Frontal cortex (tissue), 4 donors: ENCODE measurements around the gene METRNL. TPM values are rescaled to one million over a fixed set of nuclear protein-coding genes. Genes with fewer than 3 reads are reported as not detected.
"Not testable (repeated sequence)": the region's sequence is repeated elsewhere in the genome, so short reads cannot be mapped to it uniquely, and the experiment has no call there.

ENCODE experiments used
- DNase-seq, 2 donors: peaks; one replicate each; pipeline ENCODE4 v3.0.0; 2012; ENCODE audit warnings: low spot score in 2 of 2
- FAIRE-seq: peaks from 2 replicates; lab custom pipeline; 2012; peaks lifted over from hg19 to GRCh38; lab: Jason Lieb, UNC
- total RNA-seq: library from RNA; depleted of rRNA; stranded (reverse); fragments of >200 nt; gene quantifications from one replicate; pipeline ENCODE4 v1.2.3, GENCODE V29; 2014
- donor health status: control.
- donor health status: control.
- donor health status: control.

Gene METRNL
- total RNA-seq, 1 donor from 2014 or later = 45.2 TPM

DNA sequence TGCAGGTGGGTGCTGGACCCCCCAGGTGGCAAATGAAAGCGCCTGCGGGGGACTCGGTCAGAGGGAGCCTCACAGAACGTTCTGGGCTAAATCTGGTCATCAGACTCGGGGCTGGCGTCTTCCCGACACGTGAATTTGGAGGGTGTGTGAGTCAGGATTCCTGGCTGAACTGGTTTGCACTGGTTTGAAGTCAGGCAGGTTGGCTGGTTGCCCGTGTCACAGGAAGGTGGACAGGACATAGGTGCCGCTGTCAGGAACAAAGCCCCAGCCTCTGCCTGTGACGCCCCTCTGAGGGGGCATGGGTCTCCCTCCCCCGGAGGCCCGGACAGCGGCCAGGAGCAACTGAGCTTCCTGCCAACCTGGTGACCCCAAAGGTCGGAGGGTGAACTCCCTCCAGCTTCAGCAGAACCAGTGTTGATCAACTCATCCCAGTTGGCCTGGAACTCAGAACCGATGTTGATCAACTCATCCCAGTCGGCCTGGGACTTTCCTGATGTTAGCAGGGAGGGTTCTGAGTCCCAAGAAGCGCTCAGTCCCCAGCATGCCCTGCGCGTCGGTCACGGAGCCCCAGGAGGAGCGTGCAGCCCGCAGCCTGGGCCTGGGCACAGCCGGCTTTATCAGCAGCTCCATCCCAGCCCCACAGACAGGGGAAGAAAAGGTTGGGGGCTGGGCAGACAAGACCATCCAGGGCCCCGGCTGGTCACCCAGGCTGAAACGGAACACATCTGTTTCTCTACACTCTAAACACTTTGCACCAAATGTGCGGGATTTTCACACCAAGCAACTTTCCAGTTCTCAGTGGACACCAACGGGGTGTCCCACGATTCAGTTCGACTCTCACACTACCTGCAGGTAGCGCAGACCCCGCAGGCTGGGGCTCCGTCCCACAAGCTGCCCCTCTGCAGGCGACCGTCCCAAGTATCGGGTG lies 14.4 kb upstream of the METRNL start:
- no peak for FAIRE-seq
- DNase-seq = no peak

DNA sequence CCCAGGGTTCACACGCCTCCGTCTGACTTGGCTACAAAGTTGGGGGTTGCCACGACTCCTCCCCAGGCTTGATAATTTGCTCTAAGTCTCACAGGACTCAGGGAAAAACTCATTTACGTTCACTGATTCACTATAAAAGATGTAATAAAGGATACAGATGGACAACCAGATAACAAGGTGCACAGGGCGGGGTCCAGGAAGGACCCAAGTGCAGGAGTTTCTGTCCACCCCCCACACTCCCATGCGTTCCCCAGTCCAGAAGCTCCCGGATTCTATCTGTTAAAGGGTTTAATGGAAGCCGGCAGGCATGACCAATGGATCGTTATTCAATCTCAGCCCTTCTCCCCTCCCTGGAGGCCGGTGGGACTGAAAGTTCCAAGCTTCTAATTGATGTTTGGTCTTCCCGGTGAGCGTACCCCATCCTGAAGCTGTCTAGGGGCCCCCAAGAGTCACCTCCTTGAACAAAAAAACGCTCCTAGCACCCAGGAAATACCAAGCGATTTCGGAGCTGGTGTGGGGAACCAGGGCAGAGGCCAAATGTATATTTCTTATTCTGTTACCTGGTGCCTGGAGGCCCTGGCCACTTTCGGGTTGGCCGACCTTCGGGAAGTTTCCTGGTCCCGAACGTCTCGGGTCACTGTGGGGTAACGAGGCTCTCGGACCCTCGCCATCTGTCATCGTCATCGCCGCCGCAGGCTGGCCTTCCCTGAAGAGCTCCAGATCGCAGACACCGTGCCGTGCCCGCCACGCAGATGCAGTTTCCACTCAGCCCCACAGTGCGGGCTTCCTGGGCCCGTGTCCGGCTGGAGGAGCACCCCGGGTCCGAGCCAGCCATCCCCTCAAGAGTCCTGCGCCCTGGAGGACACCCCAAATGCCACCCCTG lies 13.5 kb upstream of the METRNL start:
- DNase-seq (no peak), FAIRE-seq (no peak)

DNA sequence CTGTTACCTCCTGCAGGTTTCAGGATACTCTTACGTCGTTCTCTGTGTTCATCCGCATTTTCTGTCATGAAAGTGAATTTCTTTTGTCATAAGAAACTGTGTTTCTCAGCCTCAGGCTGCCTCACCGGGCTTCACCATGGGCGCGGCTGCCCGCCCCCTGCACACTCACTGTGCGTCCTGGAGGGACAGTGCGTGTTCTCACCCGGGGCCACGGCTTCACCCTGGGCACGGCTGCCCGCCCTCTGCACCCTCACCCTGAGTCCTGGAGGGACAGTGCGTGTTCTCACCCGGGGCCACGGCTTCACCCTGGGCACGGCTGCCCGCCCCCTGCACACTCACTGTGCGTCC lies 12.9 kb upstream of the METRNL start:
- not testable (repeated sequence) for FAIRE-seq, DNase-seq

DNA sequence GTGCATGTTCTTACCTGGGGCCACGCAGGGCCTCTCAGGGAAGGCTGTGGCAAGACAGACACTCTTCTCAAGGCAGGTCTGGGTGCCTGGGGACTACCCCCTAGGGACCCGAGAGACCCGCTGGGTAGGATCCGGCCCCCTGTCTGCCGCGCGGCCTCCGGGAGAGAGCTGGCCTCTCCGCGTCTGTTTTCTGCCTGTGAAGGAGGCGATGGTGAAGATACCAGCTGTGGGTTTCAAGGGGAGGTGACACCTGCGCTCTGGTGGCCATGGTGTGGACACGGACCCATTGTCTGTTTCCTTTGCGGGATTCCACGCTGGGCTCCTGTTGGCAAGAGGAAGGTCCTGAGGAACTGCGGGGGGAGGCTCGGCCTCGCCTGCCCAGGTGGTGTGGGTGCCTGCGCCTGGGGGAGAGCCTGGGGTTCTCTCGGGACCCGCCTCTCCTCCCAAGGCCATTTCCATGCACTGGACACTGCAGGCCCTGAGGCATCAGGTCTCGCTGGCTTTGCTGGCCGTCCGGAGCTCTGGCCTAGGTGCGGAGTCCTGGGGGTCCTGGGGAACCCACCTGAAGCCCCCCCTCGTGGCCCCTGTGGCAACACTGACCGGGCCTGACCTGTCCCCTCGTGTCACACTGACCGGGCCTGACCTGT lies 12.2 kb upstream of the METRNL start:
- FAIRE-seq = no peak
- no peak for DNase-seq

DNA sequence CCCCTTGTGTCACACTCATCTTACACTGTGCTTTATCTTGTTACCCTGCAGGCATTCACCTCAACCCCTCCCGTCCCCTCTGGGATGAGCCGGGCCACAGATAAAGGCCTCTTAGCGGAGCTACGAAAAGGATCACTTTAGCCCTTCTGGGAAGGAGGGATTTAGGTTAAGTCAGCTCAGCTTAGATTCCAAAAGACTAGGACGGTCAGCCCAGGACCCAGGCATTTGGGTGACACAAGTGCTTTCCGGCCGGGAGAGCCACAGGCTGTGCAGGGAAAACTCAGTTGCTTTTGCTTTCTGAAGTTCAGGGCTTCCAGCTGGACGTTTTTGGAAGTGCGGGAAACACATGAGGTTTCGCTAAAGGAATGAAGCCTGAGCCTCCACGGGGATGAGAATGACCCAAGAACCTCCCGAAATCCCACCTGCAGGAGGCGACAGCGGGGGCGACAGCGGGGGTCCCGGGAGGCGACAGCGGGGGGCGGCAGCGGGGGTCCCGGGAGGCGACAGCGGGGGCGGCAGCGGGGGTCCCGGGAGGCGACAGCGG lies 11.6 kb upstream of the METRNL start:
- no peak for FAIRE-seq
- DNase-seq = no peak

DNA sequence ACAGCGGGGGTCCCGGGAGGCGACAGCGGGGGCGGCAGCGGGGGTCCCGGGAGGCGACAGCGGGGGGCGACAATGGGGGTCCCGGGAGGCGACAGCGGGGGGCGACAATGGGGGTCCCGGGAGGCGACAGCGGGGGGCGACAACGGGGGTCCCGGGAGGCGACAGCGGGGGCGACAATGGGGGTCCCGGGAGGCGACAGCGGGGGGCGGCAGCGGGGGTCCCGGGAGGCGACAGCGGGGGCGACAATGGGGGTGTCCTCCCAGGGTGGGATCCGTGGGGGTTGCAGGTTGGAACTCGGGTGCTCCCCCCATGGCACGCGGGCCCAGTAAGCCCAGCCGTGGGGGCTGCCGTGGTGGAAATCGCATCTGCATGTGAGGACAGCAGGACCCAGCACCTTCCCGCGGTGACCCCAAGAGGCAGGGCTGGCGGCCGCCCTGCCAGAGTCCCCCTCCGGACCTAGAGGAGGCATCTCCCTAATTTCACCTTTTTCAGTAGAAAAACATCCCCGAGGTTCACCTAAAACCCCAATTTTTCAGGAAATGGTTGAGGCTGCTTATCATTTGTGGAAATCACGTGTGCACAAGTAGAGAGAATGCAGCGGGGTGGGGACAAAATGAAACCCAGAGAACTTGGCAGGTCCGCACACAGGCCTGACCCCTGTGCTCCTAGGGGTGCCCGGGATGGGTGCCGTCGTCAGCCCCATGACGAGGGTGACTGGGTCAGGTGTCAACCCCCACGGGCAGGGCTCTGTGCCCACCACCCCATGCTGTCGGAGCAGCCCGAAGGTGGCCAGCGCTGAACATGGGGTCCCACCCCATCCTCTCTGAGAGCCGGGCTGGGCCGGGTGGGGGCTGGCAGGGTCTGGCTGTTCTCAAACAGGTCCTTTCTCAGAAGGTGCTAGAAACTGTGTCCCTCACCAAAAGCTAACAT lies 10.5 kb upstream of the METRNL start:
- DNase-seq = no peak
- no peak for FAIRE-seq

DNA sequence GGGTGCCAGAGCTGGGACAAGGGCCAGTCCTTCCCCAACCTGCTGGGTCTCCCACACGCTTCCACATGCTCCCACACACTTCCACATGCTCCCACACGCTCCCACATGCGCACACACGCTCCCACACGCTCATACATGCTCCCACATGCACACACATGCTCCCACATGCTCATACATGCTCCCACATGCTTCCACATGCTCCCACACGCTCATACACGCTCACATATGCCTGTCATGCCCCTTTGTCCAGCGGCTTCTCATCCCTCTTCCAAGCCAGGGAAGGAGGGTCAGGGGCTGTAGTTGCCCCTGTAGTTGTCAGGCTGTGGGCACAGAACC lies 9.9 kb upstream of the METRNL start:
- no peak for DNase-seq
- no peak for FAIRE-seq

DNA sequence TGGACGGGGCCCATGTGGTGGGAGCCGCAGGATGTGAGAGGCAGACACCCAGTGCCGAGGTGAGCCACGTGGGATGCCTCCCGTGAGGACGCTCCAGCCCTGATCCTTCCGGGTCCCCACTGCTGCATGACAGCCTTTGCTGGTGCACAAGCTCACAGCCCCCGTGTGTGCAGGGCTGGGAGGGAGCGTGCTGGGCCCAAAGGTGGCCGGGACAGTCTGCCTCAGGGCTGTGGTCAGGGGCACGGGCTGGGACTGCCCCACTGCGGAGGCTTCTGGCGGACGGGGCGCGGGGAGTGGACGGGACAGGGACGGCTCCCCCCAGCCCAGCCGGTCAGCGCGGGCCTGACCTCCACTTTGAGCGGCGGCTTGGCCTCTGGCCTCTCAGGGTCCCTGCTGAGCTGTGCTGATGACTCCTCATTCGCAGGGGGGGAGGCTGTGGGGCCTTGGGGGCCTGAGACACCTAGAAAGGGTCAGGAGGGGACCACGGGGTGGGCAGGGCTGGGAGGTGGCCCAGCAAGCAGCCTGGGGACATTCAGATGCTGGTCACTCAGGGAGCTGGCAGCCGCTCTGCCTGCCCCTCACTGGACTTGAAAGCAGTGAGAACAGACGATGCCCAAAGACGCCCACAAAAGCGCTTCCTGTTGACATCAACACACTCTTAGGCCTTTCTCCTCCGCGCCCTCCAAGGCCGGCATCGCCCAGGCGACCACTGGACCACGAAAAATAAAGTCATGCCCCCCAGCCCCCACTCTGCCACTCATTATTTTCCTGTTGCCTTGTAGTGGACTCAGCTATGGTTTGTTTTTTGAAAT lies 9.3 kb upstream of the METRNL start:
- no peak for FAIRE-seq
- DNase-seq = no peak

DNA sequence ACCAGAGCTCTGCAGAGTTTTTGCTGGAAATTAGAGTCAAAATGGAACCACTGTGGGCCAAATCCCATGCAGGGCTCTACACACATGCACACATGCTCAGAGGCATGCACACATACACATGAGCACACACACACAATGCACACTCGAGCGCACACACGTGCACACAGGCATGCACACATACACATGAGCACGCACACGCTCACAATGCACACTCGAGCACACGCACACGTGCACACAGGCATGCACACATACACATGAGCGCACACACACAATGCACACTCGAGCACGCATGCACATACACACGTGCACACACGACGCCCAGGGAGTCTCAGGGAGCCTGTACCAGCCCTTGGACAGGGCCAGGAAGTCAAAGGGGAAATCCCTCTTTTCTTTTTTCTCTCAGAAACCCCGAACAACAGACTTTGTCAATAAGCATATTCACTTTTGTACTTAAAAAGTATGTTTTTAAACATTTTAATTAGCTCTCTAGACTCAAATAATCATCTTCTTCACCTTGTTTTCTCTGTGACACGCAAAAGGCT lies 8.5 kb upstream of the METRNL start:
- no peak for DNase-seq
- no peak for FAIRE-seq

DNA sequence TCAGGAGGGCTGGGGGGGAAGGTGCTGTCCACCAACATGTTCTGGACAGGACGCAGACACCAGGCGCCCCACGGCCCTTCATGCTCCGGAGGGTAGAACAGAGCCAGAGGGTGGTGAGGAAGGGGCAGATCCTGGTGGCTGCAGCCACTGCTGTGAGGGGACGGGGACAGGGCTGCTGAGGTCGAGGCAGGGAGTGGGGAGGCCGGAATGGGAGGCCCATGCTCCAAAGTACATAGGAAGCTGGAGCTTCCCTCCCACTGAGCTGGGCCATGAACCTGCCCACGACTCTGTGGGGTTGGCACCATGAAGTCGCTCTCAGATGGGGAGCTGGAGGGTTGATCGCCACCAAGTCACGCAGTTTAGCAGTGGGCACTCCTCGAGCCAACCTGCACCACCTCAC lies 8.0 kb upstream of the METRNL start:
- no peak for FAIRE-seq
- no peak for DNase-seq

DNA sequence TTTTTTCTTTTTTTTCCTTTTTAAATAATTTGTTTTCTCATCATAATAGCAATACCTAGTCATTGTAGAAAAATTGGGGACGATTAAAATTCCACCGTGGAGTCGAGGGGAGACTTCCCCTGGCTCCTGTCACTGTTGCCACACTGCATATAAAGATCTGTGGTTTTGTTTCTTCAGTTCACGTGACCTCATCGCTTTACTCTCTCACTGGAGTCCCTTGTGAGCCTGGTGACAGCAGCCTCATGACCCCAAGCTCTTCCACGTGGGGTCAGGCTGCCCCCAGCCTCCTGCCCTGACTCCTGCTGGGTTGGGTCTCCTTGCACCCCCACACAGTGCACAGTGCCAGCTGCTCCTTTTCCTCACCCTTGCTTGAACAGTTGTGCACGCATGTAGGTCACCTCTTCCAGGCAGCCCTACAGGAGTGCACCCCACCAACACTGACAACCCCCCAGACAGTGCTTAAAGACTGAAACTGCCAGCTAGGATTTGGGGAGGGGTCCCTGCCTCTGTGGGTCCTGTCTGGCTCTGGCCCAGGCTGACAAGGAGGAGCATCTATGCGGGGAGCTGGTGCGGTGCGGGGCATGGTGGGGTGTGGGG lies 7.3 kb upstream of the METRNL start:
- no peak for FAIRE-seq

DNA sequence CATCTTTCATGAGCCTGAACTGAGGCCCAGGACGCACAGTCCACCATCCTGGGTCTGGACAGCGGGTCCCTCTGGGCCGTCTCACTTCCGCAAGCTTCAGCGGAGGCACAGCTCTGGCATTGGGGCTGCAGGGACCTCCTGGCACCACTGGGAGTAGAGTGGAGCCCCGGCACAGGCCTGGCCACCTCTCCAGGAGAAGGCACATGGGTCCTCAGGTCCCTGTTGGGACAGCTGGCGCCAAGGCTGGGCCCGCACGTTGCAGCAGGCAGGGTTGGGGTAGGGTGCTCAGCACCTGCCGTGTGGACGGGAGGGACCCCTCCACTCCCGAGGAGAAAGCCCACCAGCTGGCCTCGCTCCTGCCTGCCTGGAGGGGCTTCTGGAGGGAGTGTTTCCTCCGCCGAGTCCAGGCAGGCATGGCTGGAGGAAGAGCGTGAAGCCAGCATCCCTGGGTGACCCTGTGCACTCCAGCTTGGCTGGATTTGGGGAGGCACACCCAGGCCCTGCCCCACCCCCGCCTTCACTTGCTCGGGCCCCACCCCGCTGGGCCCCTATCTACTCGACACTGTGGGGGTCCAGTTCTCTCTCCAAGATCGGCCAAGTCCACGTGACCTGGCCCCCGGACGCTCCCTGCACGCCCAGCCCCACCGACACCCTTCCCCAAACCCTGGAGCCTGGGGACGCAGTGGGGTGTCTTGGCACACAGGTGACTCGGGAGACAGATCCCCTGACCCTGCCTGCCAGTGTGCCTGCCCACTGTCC lies 6.6 kb upstream of the METRNL start:
- no peak for FAIRE-seq

More for the DNA sequence above, 7.3 kb upstream of the METRNL start:
- no peak for DNase-seq

DNA sequence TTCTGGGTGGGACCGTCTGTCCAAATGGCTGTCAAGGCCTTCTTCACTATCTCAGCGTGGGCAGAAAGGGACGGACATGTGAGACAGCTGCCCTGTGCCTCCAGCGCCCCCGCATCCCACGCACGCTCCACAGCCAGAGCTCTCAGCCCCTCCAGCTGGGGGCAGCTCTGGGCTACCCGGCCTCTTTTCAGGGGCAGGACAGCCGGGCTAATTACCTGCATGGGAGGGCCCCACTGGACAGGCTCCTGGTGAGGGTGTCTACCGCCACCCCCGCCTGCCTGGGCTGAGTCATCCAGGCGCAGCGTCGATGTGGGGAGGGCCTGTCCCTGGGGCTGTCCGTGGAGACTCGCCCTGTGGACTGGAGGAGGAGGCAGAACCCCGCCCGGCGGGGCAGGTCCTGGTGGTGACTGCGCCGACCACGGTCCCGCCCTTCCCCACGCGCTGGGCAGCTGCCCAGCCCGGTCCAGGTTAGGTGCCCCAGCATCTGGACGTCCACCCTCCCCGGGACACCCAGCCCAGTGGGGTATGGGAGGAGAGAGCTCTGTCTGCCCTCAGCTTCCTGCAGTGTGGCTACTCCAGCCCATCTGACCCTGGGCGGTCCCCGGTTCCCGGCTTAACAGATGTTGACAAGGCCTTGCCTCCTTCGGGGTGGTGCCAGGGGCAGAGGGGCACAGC lies 5.9 kb upstream of the METRNL start:
- FAIRE-seq = no peak
- no peak for DNase-seq

More for the DNA sequence above, 6.6 kb upstream of the METRNL start:
- DNase-seq = no peak

DNA sequence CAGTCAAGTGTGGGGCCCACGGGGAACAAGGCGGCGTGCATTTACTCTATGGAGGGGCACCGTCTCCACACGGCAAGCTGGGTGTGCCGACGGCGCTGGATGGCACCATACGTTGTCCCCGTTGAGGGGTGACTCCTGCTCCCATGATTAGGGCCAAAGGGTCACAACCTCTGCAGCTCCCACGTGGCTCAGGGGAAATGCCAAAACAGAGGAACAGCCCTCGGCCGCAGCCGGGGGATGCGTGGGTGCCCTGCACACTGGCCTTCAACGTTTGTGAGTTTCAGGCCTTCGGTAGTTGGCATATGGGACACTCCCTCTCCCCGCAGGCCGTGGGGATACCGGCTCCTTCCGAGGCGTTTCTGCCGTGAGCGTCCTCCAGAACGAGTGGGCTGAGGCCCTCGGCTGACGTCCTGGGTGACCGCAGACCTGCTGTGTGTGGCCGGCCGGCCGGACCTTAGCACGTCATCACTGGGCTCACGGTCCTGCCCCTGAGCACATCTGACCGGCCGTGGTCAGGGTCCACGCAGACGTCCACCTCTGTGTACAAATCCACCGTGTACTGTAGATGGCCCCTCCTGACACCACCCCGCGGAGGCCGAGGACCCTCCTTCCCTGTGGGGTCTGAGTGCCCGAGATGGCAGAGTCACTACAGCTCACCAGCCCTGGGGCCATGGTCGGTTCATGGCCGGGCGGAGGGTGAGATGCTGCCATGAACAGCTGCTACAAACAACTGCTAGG lies 4.8 kb upstream of the METRNL start:
- no peak for FAIRE-seq
- DNase-seq = no peak

DNA sequence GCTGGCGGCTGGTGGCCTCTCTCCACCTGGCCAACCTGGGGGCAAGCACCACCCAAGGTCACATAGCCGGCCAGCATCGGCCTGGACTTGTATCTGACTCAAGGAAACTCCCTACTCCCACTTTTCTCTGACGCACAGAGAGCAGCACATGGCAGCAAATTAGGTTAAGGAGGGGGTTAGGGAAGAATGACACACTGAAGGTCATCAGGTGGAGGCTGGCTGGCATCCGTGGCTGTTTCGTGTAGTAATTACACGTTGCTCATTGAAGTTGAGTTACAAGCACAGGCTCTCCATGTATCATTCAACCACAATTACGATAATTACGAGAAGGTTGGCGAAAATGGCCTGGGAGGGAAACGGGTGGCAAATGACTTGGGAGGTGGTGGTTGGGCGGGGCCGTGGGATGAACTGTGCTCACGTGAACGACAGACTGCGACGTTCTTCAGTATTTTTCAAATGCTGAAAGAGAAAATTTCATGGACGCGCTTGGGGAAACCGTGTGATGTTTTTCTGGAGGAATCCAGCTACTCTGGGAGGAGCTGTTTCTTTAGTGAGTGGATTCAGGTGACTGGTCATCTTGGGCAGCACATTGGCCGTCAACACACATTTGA lies 4.0 kb upstream of the METRNL start:
- DNase-seq = no peak
- no peak for FAIRE-seq
